ENCODE data around the gene ZFP36L2. TPM values are rescaled to one million over a fixed set of nuclear protein-coding genes. Genes with fewer than 3 reads are reported as not detected.
A peak's percentile ranks its signal among the peaks of the same experiment; 100 is the strongest.

ZFP36L2 gene
- total and polyA plus RNA-seq, 10 of the 15 experiments (the other 5 are each of a cell fraction or from before 2014, with no cell fraction given) = 4.3 to 64.9 (median 19.5) TPM

- TF ChIP-seq SMARCA5 (IDR thresholded peaks at IDR 0.05) = no peak
- TF ChIP-seq MEF2A (IDR thresholded peaks at IDR 0.05; ENCODE audit: insufficient read depth, low read depth, low read length) = no peak
- no peak for TF ChIP-seq MYC (IDR thresholded peaks at IDR 0.05; ENCODE audit: insufficient read depth, insufficient read length, insufficient replicate concordance, low read length, severe bottlenecking)
- no peak for TF ChIP-seq CREB1 (IDR thresholded peaks at IDR 0.05; ENCODE audit: low read depth)
- no peak for TF ChIP-seq CEBPB (IDR thresholded peaks at IDR 0.05; ENCODE audit: borderline replicate concordance in 1 of 2, low read depth in 2 of 2, low read length in 2 of 2)
- TF ChIP-seq YY1 (IDR thresholded peaks at IDR 0.05; ENCODE audit: low read depth, low read length) = no peak
- TF ChIP-seq BACH1 (IDR thresholded peaks at IDR 0.05; ENCODE audit: borderline replicate concordance) = peak; percentile 74; the same call in 1 of the 2 replicates
- TF ChIP-seq IKZF1 (conservative IDR thresholded peaks at IDR 0.05) = no peak
- no peak for TF ChIP-seq PBX3 (IDR thresholded peaks at IDR 0.05; ENCODE audit: insufficient replicate concordance, low read depth, low read length)
- no peak for TF ChIP-seq NR2C1 (IDR thresholded peaks at IDR 0.05)
- no peak for TF ChIP-seq CBX5 (IDR thresholded peaks at IDR 0.05; ENCODE audit: low read depth)
- no peak for TF ChIP-seq GABPA (IDR thresholded peaks at IDR 0.05; ENCODE audit: low read depth)
- TF ChIP-seq POU2F2 (IDR thresholded peaks at IDR 0.05; ENCODE audit: borderline replicate concordance, low read depth, low read length) = no peak
- TF ChIP-seq EED (IDR thresholded peaks at IDR 0.05; ENCODE audit: low read depth) = 0 out of 2 replicates have a peak, but pooled peaks have one; percentile 13
- TF ChIP-seq SMC3 (IDR thresholded peaks at IDR 0.05; ENCODE audit: borderline replicate concordance, low read length) = no peak
- TF ChIP-seq LARP7 (IDR thresholded peaks at IDR 0.05) = 0 out of 2 replicates have a peak, but pooled peaks have one; percentile 29
- TF ChIP-seq BCLAF1 (IDR thresholded peaks at IDR 0.05) = no peak
- no peak for TF ChIP-seq SKIL (IDR thresholded peaks at IDR 0.05; ENCODE audit: low read depth, poor library complexity, severe bottlenecking)
- TF ChIP-seq BHLHE40 (IDR thresholded peaks at IDR 0.05; ENCODE audit: borderline replicate concordance in 1 of 2, low read depth in 2 of 2, low read length in 1 of 2) = no peak
- TF ChIP-seq E2F4 (IDR thresholded peaks at IDR 0.05; ENCODE audit: low read depth, low read length) = no peak
These were observed 5.2 kb downstream of the ZFP36L2 start (continued) for GRCh38 chr2:43221124-43221762.
